ENCODE results near the gene GAS7.

DNA sequence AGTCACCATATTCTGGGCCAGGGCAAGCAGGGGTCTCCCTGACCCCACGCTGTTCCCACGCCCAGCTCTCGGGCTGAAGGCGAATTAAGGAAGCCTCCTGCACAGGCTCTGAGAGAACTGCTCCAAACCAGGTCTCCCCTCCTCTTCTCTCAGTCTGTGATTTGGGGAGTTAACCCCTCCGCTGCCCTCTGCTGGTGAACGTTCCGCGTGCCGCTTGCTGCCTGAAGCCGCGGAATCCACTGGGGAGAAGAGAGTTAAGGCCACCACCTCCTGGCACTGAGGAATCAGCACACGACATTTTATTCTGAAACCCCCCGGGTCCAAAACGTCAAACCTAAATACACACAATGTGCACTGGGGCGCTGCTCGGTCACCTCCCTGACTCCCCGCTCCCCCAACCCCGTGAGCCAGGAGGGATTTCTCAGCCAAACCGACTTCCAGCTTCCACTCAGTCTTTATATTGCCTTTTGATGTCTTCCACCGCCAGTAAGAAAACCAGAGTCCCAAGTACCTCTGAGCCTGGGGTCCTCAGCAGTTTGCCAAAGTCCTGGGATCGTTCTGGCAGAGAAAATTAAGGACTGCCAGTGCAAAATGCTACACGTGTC, 238.9 kb downstream of the GAS7 start:
- no peak for TF ChIP-seq POLR2A (IDR thresholded peaks at IDR 0.05)
- TF ChIP-seq, protein P1, sequence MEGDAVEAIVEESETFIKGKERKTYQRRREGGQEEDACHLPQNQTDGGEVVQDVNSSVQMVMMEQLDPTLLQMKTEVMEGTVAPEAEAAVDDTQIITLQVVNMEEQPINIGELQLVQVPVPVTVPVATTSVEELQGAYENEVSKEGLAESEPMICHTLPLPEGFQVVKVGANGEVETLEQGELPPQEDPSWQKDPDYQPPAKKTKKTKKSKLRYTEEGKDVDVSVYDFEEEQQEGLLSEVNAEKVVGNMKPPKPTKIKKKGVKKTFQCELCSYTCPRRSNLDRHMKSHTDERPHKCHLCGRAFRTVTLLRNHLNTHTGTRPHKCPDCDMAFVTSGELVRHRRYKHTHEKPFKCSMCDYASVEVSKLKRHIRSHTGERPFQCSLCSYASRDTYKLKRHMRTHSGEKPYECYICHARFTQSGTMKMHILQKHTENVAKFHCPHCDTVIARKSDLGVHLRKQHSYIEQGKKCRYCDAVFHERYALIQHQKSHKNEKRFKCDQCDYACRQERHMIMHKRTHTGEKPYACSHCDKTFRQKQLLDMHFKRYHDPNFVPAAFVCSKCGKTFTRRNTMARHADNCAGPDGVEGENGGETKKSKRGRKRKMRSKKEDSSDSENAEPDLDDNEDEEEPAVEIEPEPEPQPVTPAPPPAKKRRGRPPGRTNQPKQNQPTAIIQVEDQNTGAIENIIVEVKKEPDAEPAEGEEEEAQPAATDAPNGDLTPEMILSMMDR (IDR thresholded peaks at IDR 0.05) = peak in 3 of 4 experiments; percentile 28 to 58 (median 51)
- TF ChIP-seq POLR2AphosphoS5 (IDR thresholded peaks at IDR 0.05) = no peak

Measured in prostate gland (tissue), 2 donors.